ENCODE results near the gene CDKN1B.

The CDKN1B gene

GRCh38 chr12:12770262-12770661 is 53.1 kb downstream of the CDKN1B start:
- no peak for DNase-seq

Data from activated CD4-positive, alpha-beta T cell treated with anti-CD3 and anti-CD28 coated beads for 48 hours (primary cell).